Measurements from ENCODE around the gene HOGA1. TPM values are rescaled to one million over a fixed set of nuclear protein-coding genes. Genes with fewer than 3 reads are reported as not detected.

The HOGA1 gene
- total RNA-seq, result 10 to 100 TPM in 2 of 6 donors, 1 to 10 TPM in 4; 7.2 to 14.9 (median 8.7) TPM
- 10 to 100 TPM; 15.9 to 20.5 TPM for polyA plus RNA-seq

- peak in 5 of 6 donors; percentile 64 to 88 (median 83) for DNase-seq
- FAIRE-seq, result no peak
- WGBS, 2 donors, result 42 to 46% methylated on average over 5 of the region's 5 CpGs
- H3K36me3 ChIP-seq, result no peaks in the 10 kb centered on the region
- peak; percentile 90 to 95 (median 94) for ATAC-seq
- H3K9me3 ChIP-seq, result no peaks in the 10 kb centered on the region
- peak within 1 kb of the TSS in 2 of 4 donors; percentile 5 to 17 for H3K4me3 ChIP-seq
- H3K27ac ChIP-seq, result peak within 1 kb of the TSS; percentile 74 to 83 (median 80)
- intact Hi-C loops (cut with DNase I), result no loop called here
- H3K4me1 ChIP-seq, result no peaks in the 10 kb centered on the region
- no peaks in the 10 kb centered on the region for H3K27me3 ChIP-seq
- TF ChIP-seq, protein P1, sequence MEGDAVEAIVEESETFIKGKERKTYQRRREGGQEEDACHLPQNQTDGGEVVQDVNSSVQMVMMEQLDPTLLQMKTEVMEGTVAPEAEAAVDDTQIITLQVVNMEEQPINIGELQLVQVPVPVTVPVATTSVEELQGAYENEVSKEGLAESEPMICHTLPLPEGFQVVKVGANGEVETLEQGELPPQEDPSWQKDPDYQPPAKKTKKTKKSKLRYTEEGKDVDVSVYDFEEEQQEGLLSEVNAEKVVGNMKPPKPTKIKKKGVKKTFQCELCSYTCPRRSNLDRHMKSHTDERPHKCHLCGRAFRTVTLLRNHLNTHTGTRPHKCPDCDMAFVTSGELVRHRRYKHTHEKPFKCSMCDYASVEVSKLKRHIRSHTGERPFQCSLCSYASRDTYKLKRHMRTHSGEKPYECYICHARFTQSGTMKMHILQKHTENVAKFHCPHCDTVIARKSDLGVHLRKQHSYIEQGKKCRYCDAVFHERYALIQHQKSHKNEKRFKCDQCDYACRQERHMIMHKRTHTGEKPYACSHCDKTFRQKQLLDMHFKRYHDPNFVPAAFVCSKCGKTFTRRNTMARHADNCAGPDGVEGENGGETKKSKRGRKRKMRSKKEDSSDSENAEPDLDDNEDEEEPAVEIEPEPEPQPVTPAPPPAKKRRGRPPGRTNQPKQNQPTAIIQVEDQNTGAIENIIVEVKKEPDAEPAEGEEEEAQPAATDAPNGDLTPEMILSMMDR (IDR thresholded peaks at IDR 0.05), result no peak
These were observed at the start of gene HOGA1 for GRCh38 chr10:97584060-97584797. TSS of gene HOGA1 (plus strand) at chr10:97584389. CDS start at chr10:97584704, 315 bp downstream.

GRCh38 chr10:97534746-97535367 lies 49.3 kb upstream of the HOGA1 start:
- Histone ChIP-seq H3K27ac (no peak overlapping the region), H3K36me3 (no peaks in the 10 kb centered on the region), H3K9me3 (no peaks in the 10 kb centered on the region), H3K4me1 (no peaks in the 10 kb centered on the region), H3K27me3 (no peaks in the 10 kb centered on the region), H3K4me3 (no peak overlapping the region)
- no peak for FAIRE-seq
- ATAC-seq, result peak in 3 of 4 donors; percentile 30 to 52 (median 43)
- DNase-seq, result no peak
- TF ChIP-seq, protein P1 (IDR thresholded peaks at IDR 0.05), result no peak
- 70% methylated on average over 6 of the region's 6 CpGs for WGBS, 2 donors
- intact Hi-C loops (cut with DNase I), result no loop called here

DNA sequence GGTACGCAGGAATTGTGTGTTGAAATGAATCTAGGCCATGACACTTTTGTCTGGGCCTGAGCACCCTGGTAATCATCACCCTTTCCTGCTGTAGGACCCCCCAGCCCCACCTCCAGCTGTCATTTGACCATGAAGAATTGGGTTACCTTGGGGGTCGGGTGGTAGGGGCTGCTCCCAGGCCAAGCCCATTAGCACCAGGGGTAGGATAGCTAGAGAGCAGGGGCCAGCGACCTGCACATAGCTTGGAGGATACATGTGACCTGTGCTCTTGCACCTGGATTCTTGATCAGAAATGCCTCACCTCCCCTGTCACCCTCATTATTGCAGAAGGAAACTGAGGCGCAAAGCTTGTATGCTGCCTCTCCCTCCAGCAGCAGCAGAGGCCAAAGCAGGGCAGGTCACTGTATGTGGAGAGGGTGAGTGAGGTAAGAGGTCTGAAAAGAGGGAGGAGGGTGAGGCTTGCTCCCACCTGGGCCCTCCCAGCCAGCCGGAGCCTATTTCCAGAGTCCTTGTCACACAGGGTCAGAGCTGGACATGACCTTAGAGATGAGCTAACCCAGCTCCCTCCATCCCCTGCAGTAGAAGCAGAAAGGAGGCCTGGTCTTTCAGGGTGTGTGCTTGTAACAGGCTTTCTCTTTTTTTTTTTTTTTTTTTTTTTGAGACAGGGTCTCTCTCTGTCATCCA lies 46.9 kb upstream of the HOGA1 start:
- H3K36me3 ChIP-seq, result no peaks in the 10 kb centered on the region
- no peak overlapping the region for H3K4me3 ChIP-seq
- no peak overlapping the region for H3K27ac ChIP-seq
- ATAC-seq, result no peak
- H3K27me3 ChIP-seq, result no peaks in the 10 kb centered on the region
- H3K9me3 ChIP-seq, result no peaks in the 10 kb centered on the region
- WGBS, 2 donors, result 90% methylated on average over 5 of the region's 5 CpGs
- intact Hi-C loops (cut with DNase I), result no loop called here
- DNase-seq, result no peak
- TF ChIP-seq, protein P1 (IDR thresholded peaks at IDR 0.05), result no peak
- FAIRE-seq, result no peak
- H3K4me1 ChIP-seq, result peaks cover 0 to 5% (median 0%) of the 10 kb centered on the region in 3 donors

- FAIRE-seq, result no peak
- Histone ChIP-seq H3K36me3 (no peaks in the 10 kb centered on the region), H3K4me3 (no peak overlapping the region), H3K27ac (no peak overlapping the region), H3K27me3 (no peaks in the 10 kb centered on the region), H3K9me3 (no peaks in the 10 kb centered on the region), H3K4me1 (peaks cover 0 to 12% (median 0%) of the 10 kb centered on the region in 3 donors)
- TF ChIP-seq, protein P1 (IDR thresholded peaks at IDR 0.05), result no peak
- 68 to 69% methylated on average over 4 of the region's 4 CpGs for WGBS, 2 donors
- intact Hi-C loops (cut with DNase I), result no loop called here
- DNase-seq, result no peak
- no peak for ATAC-seq
These were observed 45.8 kb upstream of the HOGA1 start for GRCh38 chr10:97538411-97538810.

All from pancreas (tissue), 10 donors.